Ovary (tissue), 10 donors: ENCODE data around the gene DNAH3. TPM values are rescaled to one million over a fixed set of nuclear protein-coding genes. Genes with fewer than 3 reads are reported as not detected.
"Not testable (repeated sequence)": the region's sequence is repeated elsewhere in the genome, so short reads cannot be mapped to it uniquely, and the experiment has no call there.

Experiments used
- DNase-seq, 5 donors: peaks; one replicate each; pipeline ENCODE4 v3.0.0-alpha.2; 2019 to 2020
- H3K27ac ChIP-seq, 2 donors: fragments of 200-600 bp; one replicate each; pipeline versions ENCODE4 v1.5.1 to v1.8.0; 2019 to 2022
- H3K27me3 ChIP-seq: fragments of 200-600 bp; one replicate; pipeline ENCODE4 v1.8.0; 2022
- H3K36me3 ChIP-seq: fragments of 200-600 bp; sonication (generic); one replicate; pipeline ENCODE4 v1.5.1; 2019
- H3K4me1 ChIP-seq: one replicate; pipeline ENCODE4 v1.8.1; 2013; ENCODE audit warnings: mild to moderate bottlenecking, moderate library complexity; ENCODE audit not compliant: insufficient read depth
- H3K4me3 ChIP-seq: fragments of 200-600 bp; sonication (generic); one replicate; pipeline ENCODE4 v1.5.1; 2017
- H3K9me3 ChIP-seq, 2 donors: fragments of 200-600 bp in 1 of 2; sonication (generic) in 1 of 2; one replicate each; pipeline versions ENCODE4 v1.5.1 to v1.8.1; 2013 to 2019; ENCODE audit warnings: mild to moderate bottlenecking in 1 of 2, moderate library complexity in 1 of 2
- EP300 ChIP-seq: sonication (generic); formaldehyde crosslinking; IDR thresholded peaks from one replicate; pipeline ENCODE4 v1.6.1; 2017; ENCODE audit warnings: antibody characterized with exemption
- POLR2A ChIP-seq: fragments of 450-650 bp; IDR thresholded peaks from one replicate; pipeline ENCODE4 v1.6.1; 2017; ENCODE audit warnings: antibody characterized with exemption, mild to moderate bottlenecking, moderate library complexity
- WGBS, 3 donors: extraction: QIAGEN DNeasy Blood & Tissue Kit in 1 of 3; methylation state at CpG; one replicate each; pipeline versions ENCODE4 v1.1.5 to v1.1.7; 2013 to 2017; 5-methylcytosine and 5-hydroxymethylcytosine counted together
- intact Hi-C, 4 donors: fragments of 100-400 bp; cut with DNase I; formaldehyde crosslinking; loops; one replicate each; pipeline versions ENCODE4 v1.11.0 to v1.15.1; 2022 to 2023
- long read RNA-seq, 3 donors: library from polyadenylated mRNA in 2 of 3; unstranded in 2 of 3; transcript quantifications; one replicate each; pipeline ENCODE4 v2.0.0 and lab custom pipeline, GENCODE V29; 2021 to 2026
- polyA plus RNA-seq, 2 donors: library from polyadenylated mRNA; stranded (reverse); fragments of 200-250 nt in 1 of 2; fragments of 350-450 nt in 1 of 2; fragmentation: Illumina TruSeq in 1 of 2; extraction: RNeasy Lipid Tissue Mini Kit (QIAGEN cat#74804) in 1 of 2; gene quantifications; one replicate each; pipeline ENCODE4 v1.2.3, GENCODE V29; 2013 to 2014
- total RNA-seq, 7 donors: library from RNA; depleted of rRNA in 2 of 7; stranded (reverse); fragments of >200 nt in 2 of 7; fragmentation: NEBNext Ultra II Directional in 3 of 7; extraction: Animal tissue kit (Norgen Biotek cat#: 25700) in 3 of 7; gene quantifications; one replicate each; pipeline versions ENCODE4 v1.1.0 to v1.2.4, GENCODE V29; 2016 to 2023
- TF ChIP-seq, protein P1 (sequence below), 3 donors: fragments of 450-650 bp in 2 of 3; fragments of 200-600 bp in 1 of 3; IDR thresholded peaks; one replicate each; pipeline versions ENCODE4 v1.5.1 to v1.8.0; 2016 to 2022; ENCODE audit warnings: antibody characterized with exemption in 3 of 3, mild to moderate bottlenecking in 1 of 3
- donor health status: DM: no; HTN: no; CAD: no; lungs with moderate emphysema.
- donor health status: DM: no; HTN: no; CAD: no.
- donor health status: Bipolar disorder and iron deficiency.
- donor health status: DM: yes; HTN: yes; CAD: no.
- donor health status: DM: no; HTN: no; CAD: no.
- donor health status: DM: yes; HTN: yes; CAD: no.

Gene DNAH3
- total RNA-seq (10 to 100 TPM in 1 of 7 donors, 1 to 10 TPM in 2, under 1 TPM in 3, not detected in 1; 0.05 to 12.1 (median 1.0) TPM), polyA plus RNA-seq (under 1 TPM; 0.10 to 0.13 TPM)
- long read RNA-seq, donor 1 = 0 reads
- long read RNA-seq, donor 2, partial matches to known transcripts = 104 of 138 reads
- long read RNA-seq, donor 2, other reads (novel, unspliced or antisense) = 34 of 138 reads
- long read RNA-seq, donor 3, partial matches to known transcripts = 0 of 1 reads
- long read RNA-seq, donor 3, other reads (novel, unspliced or antisense) = 1 of 1 reads

- WGBS, 3 donors = 24 to 32% (median 28%) methylated on average over 8 of the region's 8 CpGs
- TF ChIP-seq POLR2A = no peak
- TF ChIP-seq, protein P1, sequence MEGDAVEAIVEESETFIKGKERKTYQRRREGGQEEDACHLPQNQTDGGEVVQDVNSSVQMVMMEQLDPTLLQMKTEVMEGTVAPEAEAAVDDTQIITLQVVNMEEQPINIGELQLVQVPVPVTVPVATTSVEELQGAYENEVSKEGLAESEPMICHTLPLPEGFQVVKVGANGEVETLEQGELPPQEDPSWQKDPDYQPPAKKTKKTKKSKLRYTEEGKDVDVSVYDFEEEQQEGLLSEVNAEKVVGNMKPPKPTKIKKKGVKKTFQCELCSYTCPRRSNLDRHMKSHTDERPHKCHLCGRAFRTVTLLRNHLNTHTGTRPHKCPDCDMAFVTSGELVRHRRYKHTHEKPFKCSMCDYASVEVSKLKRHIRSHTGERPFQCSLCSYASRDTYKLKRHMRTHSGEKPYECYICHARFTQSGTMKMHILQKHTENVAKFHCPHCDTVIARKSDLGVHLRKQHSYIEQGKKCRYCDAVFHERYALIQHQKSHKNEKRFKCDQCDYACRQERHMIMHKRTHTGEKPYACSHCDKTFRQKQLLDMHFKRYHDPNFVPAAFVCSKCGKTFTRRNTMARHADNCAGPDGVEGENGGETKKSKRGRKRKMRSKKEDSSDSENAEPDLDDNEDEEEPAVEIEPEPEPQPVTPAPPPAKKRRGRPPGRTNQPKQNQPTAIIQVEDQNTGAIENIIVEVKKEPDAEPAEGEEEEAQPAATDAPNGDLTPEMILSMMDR (IDR thresholded peaks at IDR 0.05) = no peak
- TF ChIP-seq EP300 = no peak
- H3K9me3 ChIP-seq = no peaks in the 10 kb centered on the region
- no peaks in the 10 kb centered on the region for H3K27me3 ChIP-seq
- no peaks in the 10 kb centered on the region for H3K36me3 ChIP-seq
- intact Hi-C loops = loop anchor here in 3 of 4 donors (10.0 kb wide), 4 partner anchors 124 to 1174 kb away; partner anchors contain the start of gene CRYM (in 1 of the 3)
- no peaks in the 10 kb centered on the region for H3K4me1 ChIP-seq
- H3K4me3 ChIP-seq = no peak within 1 kb of the TSS
- H3K27ac ChIP-seq = no peak within 1 kb of the TSS
- no peak for DNase-seq
These were observed at the start of gene DNAH3 for GRCh38 chr16:21150375-21151001. Gene DNAH3 (minus strand): TSS chr16:21150846. CDS start chr16:21150319, 527 bp downstream.

DNA sequence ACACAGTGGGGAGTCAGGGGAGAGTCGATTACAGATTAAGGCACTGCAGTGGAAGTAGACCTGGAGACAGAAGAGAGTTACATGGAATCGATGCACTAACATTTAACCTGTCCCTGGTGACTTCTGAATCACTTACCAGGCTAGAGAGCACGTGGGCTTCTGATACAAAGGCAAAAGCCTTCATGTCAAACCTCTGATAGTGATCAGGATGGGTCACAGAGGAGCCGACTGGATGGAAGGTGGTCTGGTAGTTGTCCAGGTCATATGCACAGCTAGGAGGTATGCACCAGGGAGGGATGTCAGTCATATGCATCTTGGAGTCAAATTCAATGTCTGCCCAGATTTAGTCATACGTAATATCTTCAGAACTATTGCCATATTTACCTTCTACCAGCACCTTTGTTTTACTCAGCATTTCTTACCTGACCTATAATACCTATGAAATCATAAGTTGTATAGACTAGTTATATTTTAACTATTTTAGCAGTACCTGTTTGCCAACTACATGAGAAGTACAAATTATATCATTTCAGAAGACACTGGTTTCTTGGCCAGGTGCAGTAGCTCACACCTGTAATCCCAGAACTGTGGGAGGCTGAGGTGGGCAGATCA, 49.1 kb upstream of the DNAH3 start:
- no peaks in the 10 kb centered on the region for H3K36me3 ChIP-seq
- 59 to 75% (median 60%) methylated on average over 5 of the region's 5 CpGs for whole genome bisulfite sequencing, 3 donors

DNA sequence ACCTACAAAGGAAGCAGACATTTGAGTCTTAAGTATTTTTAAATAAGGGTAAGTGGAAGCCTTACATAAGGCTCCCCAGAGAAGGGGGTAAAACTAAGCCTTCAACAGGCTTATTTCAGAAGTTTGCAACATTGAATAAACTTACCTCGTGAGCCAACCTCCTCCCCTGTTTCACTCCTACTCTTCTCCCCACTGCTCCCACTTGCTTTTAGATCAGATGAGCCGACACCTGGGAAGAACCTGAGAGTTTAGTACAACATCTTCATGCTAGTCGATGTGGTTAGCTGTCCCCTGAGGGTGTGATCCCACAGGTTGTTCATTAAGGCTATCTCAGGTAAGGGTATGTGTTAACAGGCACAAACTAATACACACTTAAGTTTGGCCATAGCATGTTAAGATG, 47.0 kb upstream of the DNAH3 start:
- Histone ChIP-seq H3K4me3 (no peak overlapping the region), H3K9me3 (no peaks in the 10 kb centered on the region), H3K4me1 (no peaks in the 10 kb centered on the region), H3K27me3 (no peaks in the 10 kb centered on the region), H3K36me3 (no peaks in the 10 kb centered on the region), H3K27ac (no peak overlapping the region)
- DNase-seq = no peak
- WGBS, 3 donors = 53 to 76% (median 56%) methylated on average over 3 of the region's 3 CpGs
- intact Hi-C loops = no loop called here
- TF ChIP-seq POLR2A = no peak
- no peak for TF ChIP-seq EP300
- TF ChIP-seq, protein P1 (IDR thresholded peaks at IDR 0.05) = no peak

More for the DNA sequence above, 49.1 kb upstream of the DNAH3 start:
- intact Hi-C loops = no loop called here
- H3K4me3 ChIP-seq = no peak overlapping the region
- no peaks in the 10 kb centered on the region for H3K27me3 ChIP-seq
- H3K27ac ChIP-seq = no peak overlapping the region
- TF ChIP-seq EP300 = no peak
- TF ChIP-seq, protein P1 (IDR thresholded peaks at IDR 0.05) = no peak
- H3K9me3 ChIP-seq = no peaks in the 10 kb centered on the region
- H3K4me1 ChIP-seq = no peaks in the 10 kb centered on the region
- DNase-seq = no peak

DNA sequence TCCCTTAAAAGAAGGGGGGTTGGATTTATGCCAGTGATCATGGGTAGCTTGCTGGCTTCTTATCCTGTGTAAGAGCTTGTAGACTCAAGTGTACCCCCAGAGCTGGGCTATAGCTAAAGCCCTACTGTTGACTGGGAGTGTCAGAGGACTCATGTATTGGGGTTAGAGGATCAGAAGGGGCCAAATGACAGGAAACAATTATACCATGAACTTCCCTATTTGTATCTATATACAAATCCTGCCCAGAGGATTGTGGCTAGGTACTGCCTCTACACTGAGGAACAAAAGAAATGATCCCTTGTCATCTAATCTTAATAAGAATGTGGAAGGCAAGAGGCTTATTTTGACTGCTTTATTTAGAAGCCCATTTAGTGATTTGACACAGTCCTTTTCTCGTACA, 46.5 kb upstream of the DNAH3 start:
- no peak for DNase-seq
- H3K9me3 ChIP-seq = no peaks in the 10 kb centered on the region
- H3K36me3 ChIP-seq = no peaks in the 10 kb centered on the region
- H3K27me3 ChIP-seq = no peaks in the 10 kb centered on the region
- H3K4me1 ChIP-seq = no peaks in the 10 kb centered on the region
- WGBS, 3 donors = 83 to 94% (median 92%) methylated on average over 1 of the region's 1 CpG
- intact Hi-C loops = no loop called here
- TF ChIP-seq POLR2A = no peak
- TF ChIP-seq EP300 = no peak
- TF ChIP-seq, protein P1 (IDR thresholded peaks at IDR 0.05) = no peak
- no peak overlapping the region for H3K4me3 ChIP-seq
- no peak overlapping the region for H3K27ac ChIP-seq

GRCh38 chr16:21195330-21195729, 44.7 kb upstream of the DNAH3 start:
- H3K4me3 ChIP-seq, H3K36me3 ChIP-seq, H3K27ac ChIP-seq, intact Hi-C loops, DNase-seq, H3K9me3 ChIP-seq, H3K27me3 ChIP-seq, H3K4me1 ChIP-seq: not testable (repeated sequence)
- WGBS, 3 donors = 92 to 95% (median 93%) methylated on average over 8 of the region's 8 CpGs
